IMR-90 (cell line): ENCODE data around the gene CLEC20A. TPM values are rescaled to one million over a fixed set of nuclear protein-coding genes. Genes with fewer than 3 reads are reported as not detected.

Source experiments
- ATAC-seq: fragments of 200-7000 bp; cut with Tn5 transposase; 2 replicates; pipeline ENCODE4 v1.9.1; 2020; ENCODE audit warnings: low read depth, mild to moderate bottlenecking, moderate library complexity
- BruUV-seq: library from RNA; stranded (reverse); fragments of 400-500 nt; replicated peaks from 2 replicates; lab custom pipeline; 2021; lab: Mats Ljungman, UMichigan
- CTCF ChIA-PET: fragments of 300-600 bp; formaldehyde crosslinking; extraction: SDS; loops from one replicate; lab custom pipeline; 2021; ENCODE audit warnings: antibody characterized with exemption; lab: Yijun Ruan, JAX
- POLR2A ChIA-PET: fragments of 300-600 bp; sonication (Branson Sonifier 250); formaldehyde crosslinking; loops from one replicate; lab custom pipeline; 2022; ENCODE audit warnings: antibody characterized with exemption; ENCODE audit not compliant: unreplicated experiment; lab: Charles Lee
- DNase-seq: peaks from one replicate; pipeline ENCODE4 v3.0.0; 2013
- H2AFZ ChIP-seq: replicated peaks from 2 replicates; pipeline ENCODE3; 2013; ENCODE audit warnings: low read length, mild to moderate bottlenecking; ENCODE audit not compliant: poor library complexity
- H2AK5ac ChIP-seq: 2 replicates; pipeline ENCODE4 v1.6.1; 2013; ENCODE audit warnings: low read depth, low read length, inconsistent platforms
- H2AK9ac ChIP-seq: replicated peaks from 2 replicates; pipeline ENCODE3; 2013; ENCODE audit warnings: mild to moderate bottlenecking, low read depth, low read length, moderate library complexity; ENCODE audit not compliant: poor library complexity
- H2BK120ac ChIP-seq: 2 replicates; pipeline ENCODE4 v1.6.1; 2013; ENCODE audit warnings: low read depth, low read length, inconsistent platforms
- H2BK15ac ChIP-seq: 3 replicates; pipeline ENCODE4 v1.6.1; 2013; ENCODE audit warnings: low read depth, low read length, inconsistent platforms
- H2BK20ac ChIP-seq: 2 replicates; pipeline ENCODE4 v1.6.1; 2013; ENCODE audit warnings: low read depth, mild to moderate bottlenecking, inconsistent platforms, low read length, moderate library complexity
- H2BK5ac ChIP-seq: 2 replicates; pipeline ENCODE4 v1.6.1; 2013; ENCODE audit warnings: mild to moderate bottlenecking, low read depth, low read length, inconsistent platforms; ENCODE audit not compliant: poor library complexity, severe bottlenecking
- H3K14ac ChIP-seq: replicated peaks from 2 replicates; pipeline ENCODE4 v1.6.1; 2013; ENCODE audit warnings: low read depth, low read length, inconsistent platforms
- H3K18ac ChIP-seq: 2 replicates; pipeline ENCODE4 v1.6.1; 2013; ENCODE audit warnings: low read depth, low read length, control low read depth
- H3K23ac ChIP-seq: 2 replicates; pipeline ENCODE4 v1.6.1; 2013; ENCODE audit warnings: low read depth, low read length, inconsistent platforms
- H3K27ac ChIP-seq: 2 replicates; pipeline ENCODE4 v1.5.1; 2013; ENCODE audit warnings: mild to moderate bottlenecking, control low read depth, low read length; ENCODE audit not compliant: insufficient read depth
- H3K27me3 ChIP-seq: 2 replicates; pipeline ENCODE4 v1.6.1; 2013; ENCODE audit warnings: low read length; ENCODE audit not compliant: control insufficient read depth, insufficient read depth
- H3K36me3 ChIP-seq: 2 replicates; pipeline ENCODE4 v1.6.1; 2013; ENCODE audit warnings: low read length, mixed read lengths; ENCODE audit not compliant: control insufficient read depth, insufficient read depth
- H3K4ac ChIP-seq: 2 replicates; pipeline ENCODE4 v1.6.1; 2013; ENCODE audit warnings: low read depth, low read length, inconsistent platforms
- H3K4me1 ChIP-seq: 2 replicates; pipeline ENCODE4 v1.6.1; 2013; ENCODE audit warnings: low read length, mixed read lengths; ENCODE audit not compliant: control insufficient read depth, insufficient read depth
- H3K4me2 ChIP-seq: 2 replicates; pipeline ENCODE4 v1.6.1; 2013; ENCODE audit warnings: low read depth, mild to moderate bottlenecking, control low read depth, low read length, moderate library complexity
- H3K4me3 ChIP-seq: 2 replicates; pipeline ENCODE4 v1.5.1; 2013; ENCODE audit warnings: low read depth, mild to moderate bottlenecking, control low read depth, low read length, moderate library complexity; ENCODE audit not compliant: insufficient read depth
- H3K56ac ChIP-seq: 2 replicates; pipeline ENCODE4 v1.6.1; 2013; ENCODE audit warnings: low read length, inconsistent platforms; ENCODE audit not compliant: insufficient read depth; ENCODE audit errors: extremely low read depth
- H3K79me1 ChIP-seq, 2 experiments: 2 replicates each; pipeline ENCODE4 v1.6.1; 2013; ENCODE audit warnings: low read length in 2 of 2, inconsistent platforms in 1 of 2, low read depth in 1 of 2
- H3K9ac ChIP-seq: 2 replicates; pipeline ENCODE4 v1.6.1; 2013; ENCODE audit warnings: low read depth, low read length, control low read depth
- H3K9me1 ChIP-seq: 2 replicates; pipeline ENCODE4 v1.6.1; 2013; ENCODE audit warnings: low read length, inconsistent platforms; ENCODE audit not compliant: insufficient read depth
- H3K9me3 ChIP-seq: 2 replicates; pipeline ENCODE4 v1.6.1; 2013; ENCODE audit warnings: low read length; ENCODE audit not compliant: control insufficient read depth, insufficient read depth
- H4K20me1 ChIP-seq: 2 replicates; pipeline ENCODE4 v1.6.1; 2013; ENCODE audit warnings: low read length, inconsistent platforms; ENCODE audit not compliant: insufficient read depth
- H4K5ac ChIP-seq: 2 replicates; pipeline ENCODE4 v1.6.1; 2013; ENCODE audit warnings: mild to moderate bottlenecking, low read depth, low read length, control low read depth
- H4K8ac ChIP-seq, 2 experiments: 2 replicates each; pipeline ENCODE4 v1.6.1; 2013; ENCODE audit warnings: low read depth in 2 of 2, low read length in 2 of 2, control low read depth in 1 of 2, inconsistent platforms in 1 of 2
- H4K91ac ChIP-seq: 2 replicates; pipeline ENCODE4 v1.6.1; 2013; ENCODE audit warnings: low read depth, low read length, inconsistent platforms; ENCODE audit not compliant: insufficient read depth
- BHLHE40 ChIP-seq: fragments of 150-350 bp; IDR thresholded peaks from 2 replicates; pipeline ENCODE4 v1.6.1; 2016; ENCODE audit warnings: mild to moderate bottlenecking, low read depth, low read length
- CEBPB ChIP-seq: IDR thresholded peaks from 2 replicates; pipeline ENCODE4 v1.6.1; 2012; ENCODE audit warnings: low read depth, low read length, improper control_type of control experiment
- CHD1 ChIP-seq: IDR thresholded peaks from 2 replicates; pipeline ENCODE4 v1.6.1; 2012; ENCODE audit warnings: low read depth, low read length, improper control_type of control experiment
- MAFK ChIP-seq: IDR thresholded peaks from 2 replicates; pipeline ENCODE4 v1.6.1; 2012; ENCODE audit warnings: low read depth, low read length, improper control_type of control experiment
- MXI1 ChIP-seq: IDR thresholded peaks from 2 replicates; pipeline ENCODE4 v1.6.1; 2012; ENCODE audit warnings: low read depth, mild to moderate bottlenecking, low read length, moderate library complexity, borderline replicate concordance
- NFE2L2 ChIP-seq: fragments of 150-350 bp; IDR thresholded peaks from 2 replicates; pipeline ENCODE4 v1.6.1; 2016; ENCODE audit warnings: low read depth, mild to moderate bottlenecking, low read length
- RAD21 ChIP-seq: IDR thresholded peaks from 2 replicates; pipeline ENCODE4 v1.6.1; 2012; ENCODE audit warnings: low read length, improper control_type of control experiment
- WGBS, 2 experiments: methylation state at CpG; one replicate each; pipeline versions ENCODE4 v1.1.5 to v1.1.7; 2013; ENCODE audit warnings: missing lambda C conversion rate in 2 of 2; ENCODE audit not compliant: insufficient read length in 1 of 2; ENCODE audit errors: extremely low coverage in 2 of 2; 5-methylcytosine and 5-hydroxymethylcytosine counted together
- dilution Hi-C: fragments of 300-500 bp; cut with HindIII; formaldehyde crosslinking; loops from one replicate; pipeline ENCODE4 v1.14.3; 2018; ENCODE audit warnings: low sequenced_read_pairs; ENCODE audit not compliant: unreplicated experiment
- in situ Hi-C: fragments of 300-500 bp; cut with MboI; formaldehyde crosslinking; loops from 3 replicates; pipeline ENCODE4 v1.14.3; 2019; ENCODE audit warnings: low sequenced_read_pairs, inconsistent platforms, mixed read lengths
- intact Hi-C: fragments of 100-400 bp; cut with micrococcal nuclease; formaldehyde crosslinking; loops from 2 replicates; pipeline ENCODE4 v1.10.0; 2022
- polyA plus RNA-seq, 3 experiments: library from polyadenylated mRNA; depleted of rRNA; stranded (reverse); fragments of >200 nt; gene quantifications; 2 replicates each; pipeline ENCODE4 v1.2.3, GENCODE V29; 2012; ENCODE audit warnings: low replicate concordance in 1 of 3
- total RNA-seq: library from RNA; depleted of rRNA; stranded (reverse); fragments of >200 nt; gene quantifications from 2 replicates; pipeline ENCODE4 v1.2.3, GENCODE V29; 2012
- TF ChIP-seq, protein P1 (sequence below): fragments of 150-350 bp; IDR thresholded peaks from 2 replicates; pipeline ENCODE4 v1.6.1; 2017; ENCODE audit warnings: mild to moderate bottlenecking, antibody characterized with exemption, low read length, low read depth

Gene CLEC20A
- total and polyA plus RNA-seq, 2 of the 4 experiments (the other 2 are of a cell fraction): not detected

DNA sequence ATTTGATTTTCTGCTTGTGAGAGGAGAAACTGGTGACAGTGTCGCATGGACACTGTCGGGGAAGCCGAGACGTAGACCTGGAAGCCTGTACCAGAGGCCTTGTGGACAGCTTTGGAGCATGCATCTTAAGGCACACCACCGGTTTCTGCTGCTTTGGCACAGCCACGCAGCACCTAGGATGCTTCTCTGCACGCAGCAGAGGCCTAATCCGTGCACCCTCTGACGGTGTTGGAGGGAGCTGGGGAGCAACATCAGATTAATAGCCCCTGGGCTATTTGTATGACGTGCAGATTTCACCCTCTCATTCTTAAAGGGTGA, 46.5 kb upstream of the CLEC20A start:
- dilution Hi-C loops (no loop called here), in situ Hi-C loops (loop anchor here (10.0 kb wide), 2 partner anchors 192 to 222 kb away; no protein-coding TSS in a partner anchor), intact Hi-C loops (loop anchor here (1.0 to 10.0 kb wide), 9 partner anchors 66 to 362 kb away; no protein-coding TSS in a partner anchor)
- WGBS, 2 experiments: 0% methylated on average over 1 of the region's 10 CpGs; no CpG with 5 or more reads in 1 of the 2 experiments
- Histone ChIP-seq H4K91ac (peak overlapping the region; percentile 39), H2BK15ac (peak overlapping the region; percentile 20; the same call in 1 of the 3 replicates), H3K4me3 (peak overlapping the region; percentile 64), H2BK5ac (peak overlapping the region; percentile 90), H2AK9ac (peak overlapping the region; percentile 12), H3K56ac (peak overlapping the region; percentile 76), H3K4me2 (peak overlapping the region; percentile 88), H3K23ac (peak overlapping the region; percentile 43), H3K9me3 (no peaks in the 10 kb centered on the region), H3K9me1 (peaks cover 28% of the 10 kb centered on the region), H3K27me3 (no peaks in the 10 kb centered on the region), H3K27ac (peak overlapping the region; percentile 93), H3K9ac (peak overlapping the region; percentile 78), H2BK120ac (peak overlapping the region; percentile 63), H2AK5ac (peak overlapping the region; percentile 1; the same call in 1 of the 2 replicates), H2AFZ (peak overlapping the region; percentile 92), H3K4ac (peak overlapping the region; percentile 58), H3K4me1 (peaks cover 35% of the 10 kb centered on the region), H2BK20ac (peak overlapping the region; percentile 41), H4K20me1 (no peaks in the 10 kb centered on the region), H3K18ac (peak overlapping the region; percentile 68), H4K8ac (peak overlapping the region; percentile 48 to 77), H3K14ac (peak overlapping the region; percentile 29), H4K5ac (peak overlapping the region; percentile 90), H3K79me1 (peaks cover 20 to 47% of the 10 kb centered on the region in 2 experiments), H3K36me3 (peaks cover 13% of the 10 kb centered on the region; the same call in 1 of the 2 replicates)
- ATAC-seq: peak; percentile 0; the same call in 1 of the 2 replicates
- POLR2A ChIA-PET: interaction anchor here (1.4 kb wide), 1 partner anchor 183 kb away, joined by 3 read pairs; no protein-coding TSS in a partner anchor
- CTCF ChIA-PET: interaction anchor here (0.6 to 2.4 kb wide), 18 partner anchors 29 to 463 kb away, joined by 3 to 16 read pairs (median 3); no protein-coding TSS in a partner anchor
- TF ChIP-seq BHLHE40 (no peak), MAFK (no peak), CEBPB (no peak), RAD21 (no peak), MXI1 (no peak), NFE2L2 (no peak), CHD1 (no peak)
- TF ChIP-seq, protein P1, sequence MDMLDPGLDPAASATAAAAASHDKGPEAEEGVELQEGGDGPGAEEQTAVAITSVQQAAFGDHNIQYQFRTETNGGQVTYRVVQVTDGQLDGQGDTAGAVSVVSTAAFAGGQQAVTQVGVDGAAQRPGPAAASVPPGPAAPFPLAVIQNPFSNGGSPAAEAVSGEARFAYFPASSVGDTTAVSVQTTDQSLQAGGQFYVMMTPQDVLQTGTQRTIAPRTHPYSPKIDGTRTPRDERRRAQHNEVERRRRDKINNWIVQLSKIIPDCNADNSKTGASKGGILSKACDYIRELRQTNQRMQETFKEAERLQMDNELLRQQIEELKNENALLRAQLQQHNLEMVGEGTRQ: no peak
- no TSS peak for BruUV-seq
- no peak for DNase-seq
